HG02759 (cell line): ENCODE results near the gene SP9.
"Not testable (repeated sequence)": the region's sequence is repeated elsewhere in the genome, so short reads cannot be mapped to it uniquely, and the experiment has no call there.

Source experiments
- ATAC-seq: cut with Tn5 transposase; IDR thresholded peaks from one replicate; pipeline ENCODE4 v1.9.1; 2021; ENCODE audit warnings: mild to moderate bottlenecking, moderate library complexity; ENCODE audit not compliant: unreplicated experiment

Gene SP9

DNA sequence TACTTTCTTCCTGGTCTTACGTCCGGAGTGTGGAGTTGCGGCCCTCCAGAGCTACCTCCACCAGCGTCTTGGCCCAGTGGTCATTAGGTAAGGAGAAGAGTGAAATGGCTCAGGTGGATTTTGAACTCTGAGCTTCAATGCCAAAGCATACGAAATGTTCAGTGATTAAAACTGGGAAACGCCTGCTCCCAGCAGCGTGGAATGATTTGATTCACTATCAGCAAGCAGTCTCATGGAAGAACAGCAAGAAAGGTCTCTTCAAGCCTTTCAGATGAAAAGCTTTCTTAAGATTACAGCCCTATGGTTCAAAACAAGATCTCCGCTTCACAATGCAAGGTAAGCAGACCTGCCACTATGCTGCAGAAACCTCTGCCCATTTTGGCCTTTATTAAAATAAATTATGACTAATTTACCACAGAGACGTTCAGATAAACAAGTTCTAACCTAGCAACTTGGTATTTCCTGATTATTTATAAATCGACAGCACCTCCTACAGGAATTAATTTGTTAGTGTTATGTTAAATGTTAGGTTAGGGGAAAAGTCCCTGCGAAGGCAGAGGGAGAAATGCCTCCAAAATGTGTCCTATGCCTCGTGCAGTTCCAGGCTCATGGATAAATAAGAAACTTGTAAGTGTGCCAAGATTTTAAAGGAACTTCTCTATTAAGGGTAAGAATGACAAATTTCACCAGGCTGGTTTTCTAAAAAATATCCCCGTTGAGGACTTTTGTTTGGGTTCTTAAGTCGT, 10.1 kb downstream of the SP9 start:
- no peak for ATAC-seq

DNA sequence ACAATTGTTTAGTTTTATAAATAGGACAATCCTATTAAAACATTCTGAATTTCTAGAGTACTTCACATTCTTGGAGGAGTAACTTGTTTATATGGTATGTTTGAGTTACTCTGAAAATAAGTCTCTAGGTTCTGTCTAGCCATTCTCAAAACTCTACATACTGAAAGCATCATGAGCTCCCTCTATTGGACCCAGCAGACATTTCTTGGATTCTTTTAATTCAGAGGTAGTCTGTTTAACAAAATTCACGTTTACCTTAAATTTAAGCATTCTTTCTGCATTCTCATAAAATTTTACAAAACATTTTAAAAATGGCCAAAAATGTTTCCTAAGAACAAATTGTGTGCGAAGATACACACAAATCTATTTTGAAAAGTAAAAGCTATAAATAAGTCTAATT, 15.3 kb downstream of the SP9 start:
- no peak for ATAC-seq

DNA sequence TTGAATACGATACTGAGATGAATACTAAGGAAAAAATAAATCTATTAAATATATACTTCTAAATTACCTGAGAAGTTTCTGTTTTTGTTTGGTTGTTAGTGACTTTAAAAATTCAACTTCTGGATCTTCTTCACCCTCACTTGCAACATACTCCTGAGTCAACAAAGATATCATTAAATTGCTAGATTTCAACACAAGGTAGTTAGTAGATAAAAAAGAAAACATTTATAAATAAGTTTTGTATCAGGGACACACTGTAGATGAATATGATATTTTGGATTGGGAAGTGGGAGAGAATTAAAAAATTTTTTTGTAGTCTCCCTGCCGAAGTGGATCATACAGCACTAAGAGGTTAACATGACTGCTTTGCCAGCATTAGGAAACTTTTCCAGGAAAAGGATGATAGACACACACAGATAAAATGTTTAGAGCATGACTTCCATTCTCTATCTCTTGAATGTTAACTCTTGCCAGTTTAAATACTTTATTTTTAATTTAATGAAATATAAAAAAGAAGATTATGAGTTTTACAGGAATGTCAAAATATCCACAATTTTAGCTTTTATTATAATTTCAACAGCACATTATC, 15.9 kb downstream of the SP9 start:
- ATAC-seq = no peak

DNA sequence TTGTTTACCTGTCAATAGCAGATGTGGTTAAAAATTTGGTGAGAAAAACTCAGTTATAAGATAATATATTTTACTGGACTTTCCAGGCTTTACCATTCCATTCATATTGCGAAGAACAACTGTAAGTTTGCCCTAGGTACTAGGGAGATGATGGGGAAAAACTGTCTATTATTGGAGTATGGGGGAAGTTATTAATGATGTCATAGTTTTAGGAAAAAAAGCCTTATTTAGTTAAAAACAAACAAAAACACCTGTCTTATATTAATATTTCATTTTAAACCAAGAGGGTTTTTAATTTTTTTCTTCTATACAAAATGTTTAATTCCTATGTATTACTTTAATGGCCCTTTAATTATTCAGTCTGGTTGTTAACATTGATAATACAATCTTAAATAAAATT, 18.2 kb downstream of the SP9 start:
- no peak for ATAC-seq

DNA sequence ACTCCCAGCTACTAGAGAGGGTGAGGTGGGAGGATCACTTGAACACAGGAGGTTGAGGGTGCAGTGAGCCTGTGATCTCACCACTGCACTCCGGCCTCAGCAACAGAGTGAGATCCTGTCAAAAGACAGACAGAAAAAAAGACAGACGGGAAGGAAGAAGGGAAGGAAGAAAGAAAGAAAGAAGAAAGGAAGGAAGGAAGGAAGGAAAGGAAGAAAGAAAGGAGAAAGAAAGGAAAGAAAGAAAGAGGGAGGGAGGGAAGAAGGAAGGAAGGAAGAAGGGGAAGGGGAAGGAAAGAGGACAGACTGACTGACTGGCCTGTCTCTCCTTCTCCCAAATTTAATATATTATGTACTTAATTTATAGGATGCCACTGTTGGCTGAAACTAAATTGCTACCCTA, 21.6 kb downstream of the SP9 start:
- no peak for ATAC-seq

DNA sequence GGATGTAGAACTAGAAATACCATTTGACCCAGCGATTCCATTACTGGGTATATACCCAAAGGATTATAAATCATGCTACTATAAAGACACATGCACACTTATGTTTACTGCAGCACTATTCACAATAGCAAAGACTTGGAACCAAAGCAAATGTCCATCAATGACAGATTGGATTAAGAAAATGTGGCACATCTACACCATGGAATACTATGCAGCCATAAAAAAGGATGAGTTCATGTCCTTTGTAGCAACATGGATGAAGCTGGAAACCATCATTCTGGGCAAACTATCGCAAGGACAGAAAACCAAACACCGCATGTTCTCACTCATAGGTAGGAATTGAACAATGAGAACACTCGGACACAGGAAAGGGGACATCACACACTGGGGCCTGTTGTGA, 24.9 kb downstream of the SP9 start:
- ATAC-seq = not testable (repeated sequence)

DNA sequence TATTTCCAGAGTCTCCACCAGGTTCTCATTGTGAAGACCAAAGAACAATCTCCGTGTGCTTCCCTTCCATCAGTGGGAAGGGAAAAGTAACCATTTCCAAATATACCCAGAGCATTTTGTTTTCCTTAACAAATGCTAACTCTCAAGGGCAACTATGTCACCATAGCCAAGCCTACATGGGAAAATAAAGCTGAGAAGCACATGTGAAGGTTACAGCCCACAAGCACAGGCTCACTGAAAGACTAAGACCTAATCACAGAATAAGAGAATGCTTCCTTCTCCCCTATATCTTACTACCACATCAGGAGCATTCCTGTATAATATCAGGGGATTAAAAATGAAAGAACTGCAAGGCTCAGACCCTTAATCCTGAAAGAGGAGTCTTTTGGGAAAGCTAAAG, 28.2 kb downstream of the SP9 start:
- ATAC-seq = no peak

DNA sequence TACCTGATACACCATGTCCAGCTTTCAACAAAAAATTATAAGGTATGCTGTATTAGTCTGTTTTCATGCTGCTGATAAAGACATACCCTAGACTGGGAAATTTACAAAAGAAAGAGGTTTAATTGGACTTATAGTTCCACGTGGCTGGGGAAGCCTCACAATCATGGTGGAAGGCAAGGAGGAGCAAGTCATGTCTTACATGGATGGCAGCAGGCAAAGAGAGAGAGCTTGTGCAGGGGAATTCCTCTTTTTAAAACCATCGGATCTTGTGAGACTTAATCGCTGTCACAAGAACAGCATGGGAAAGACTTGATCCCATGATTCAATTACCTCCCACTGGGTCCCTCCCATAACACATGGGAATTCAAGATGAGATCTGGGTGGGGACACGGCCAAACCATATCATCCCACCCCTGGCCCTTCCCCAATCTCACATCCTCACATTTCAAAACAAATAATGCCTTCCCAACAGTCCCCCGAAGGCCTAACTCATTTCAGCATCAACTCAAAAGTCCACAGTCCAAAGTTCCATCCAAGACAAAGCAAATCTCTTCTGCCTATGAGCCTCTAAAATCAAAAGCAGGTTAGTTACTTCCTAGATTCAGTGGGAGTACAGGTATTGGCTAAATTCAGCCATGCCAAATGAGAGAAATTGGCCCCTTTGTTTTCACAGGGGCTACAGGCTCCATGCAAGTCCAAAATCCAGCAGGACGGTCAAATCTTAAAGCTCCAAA, 28.9 kb downstream of the SP9 start:
- not testable (repeated sequence) for ATAC-seq

DNA sequence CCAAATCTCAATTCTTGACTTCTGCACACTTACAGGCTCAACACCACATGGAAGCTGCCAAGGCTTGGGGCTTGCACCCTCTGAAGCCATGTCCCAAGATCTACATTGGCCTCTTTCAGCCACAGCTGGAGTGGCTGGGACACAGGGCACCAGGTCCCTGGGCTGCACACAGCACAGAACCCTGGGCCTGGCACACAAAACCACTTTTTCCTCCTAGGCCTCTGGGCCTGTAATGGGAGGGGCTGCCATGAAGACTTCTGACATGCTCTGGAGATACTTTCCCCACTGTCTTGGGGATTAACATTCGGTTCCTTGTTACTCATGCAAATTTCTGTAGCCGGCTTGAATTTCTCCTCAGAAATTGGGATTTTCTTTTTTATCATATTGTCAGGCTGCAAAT, 29.9 kb downstream of the SP9 start:
- ATAC-seq = no peak

DNA sequence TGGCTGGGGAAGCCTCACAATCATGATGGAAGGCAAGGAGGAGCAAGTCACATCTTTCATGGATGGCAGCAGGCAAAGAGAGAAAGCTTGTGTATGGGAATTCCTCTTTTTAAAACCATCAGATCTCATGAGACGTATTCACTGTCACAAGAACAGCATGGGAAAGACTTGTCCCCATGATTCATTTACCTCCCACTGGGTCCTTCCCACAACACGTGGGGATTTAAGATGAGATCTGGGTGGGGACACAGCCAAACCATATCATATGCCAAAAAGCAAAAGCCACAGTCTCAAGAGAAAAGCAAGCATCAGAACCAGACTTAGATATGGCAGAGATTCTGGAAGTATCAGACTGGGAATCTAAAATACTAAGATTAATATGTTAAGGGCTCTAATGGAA, 30.8 kb downstream of the SP9 start:
- no peak for ATAC-seq

DNA sequence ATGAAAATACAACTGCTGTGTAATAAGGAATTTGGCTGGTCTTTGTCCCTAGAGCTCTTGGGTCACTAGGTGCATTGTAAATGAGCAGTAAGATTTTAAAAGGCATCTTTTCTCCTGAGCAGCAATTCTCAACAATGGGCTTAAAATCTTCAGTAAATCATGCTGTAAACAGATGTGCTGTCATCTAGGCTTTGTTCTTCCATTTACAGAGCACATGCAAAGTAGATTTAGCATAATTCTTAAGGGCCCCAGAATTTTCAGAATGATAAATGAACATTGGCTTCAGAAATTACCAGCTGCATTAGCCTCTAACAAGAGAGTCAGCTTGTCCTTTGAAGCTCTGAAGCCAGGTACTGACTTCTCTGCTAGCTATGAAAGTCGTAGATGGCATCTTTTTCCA, 33.9 kb downstream of the SP9 start:
- no peak for ATAC-seq

DNA sequence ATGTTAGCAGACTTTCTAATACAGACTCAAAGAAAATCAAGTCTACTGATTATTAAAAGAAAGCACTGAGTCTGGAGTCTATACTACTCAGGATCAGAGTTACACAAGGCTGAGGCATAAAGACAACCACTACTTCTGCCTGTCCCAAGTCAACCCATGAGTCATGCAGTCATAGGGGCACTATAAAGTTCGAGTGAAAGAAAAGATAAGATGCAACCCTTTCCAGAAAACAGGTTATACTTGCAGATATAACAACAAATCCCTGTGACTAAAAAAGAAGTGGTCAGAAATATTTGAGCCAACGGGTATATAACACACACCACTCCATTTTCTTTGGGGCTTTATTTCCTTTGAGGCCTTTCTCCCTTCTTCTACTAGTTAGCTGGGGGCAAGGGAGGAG, 42.2 kb downstream of the SP9 start:
- ATAC-seq = no peak

DNA sequence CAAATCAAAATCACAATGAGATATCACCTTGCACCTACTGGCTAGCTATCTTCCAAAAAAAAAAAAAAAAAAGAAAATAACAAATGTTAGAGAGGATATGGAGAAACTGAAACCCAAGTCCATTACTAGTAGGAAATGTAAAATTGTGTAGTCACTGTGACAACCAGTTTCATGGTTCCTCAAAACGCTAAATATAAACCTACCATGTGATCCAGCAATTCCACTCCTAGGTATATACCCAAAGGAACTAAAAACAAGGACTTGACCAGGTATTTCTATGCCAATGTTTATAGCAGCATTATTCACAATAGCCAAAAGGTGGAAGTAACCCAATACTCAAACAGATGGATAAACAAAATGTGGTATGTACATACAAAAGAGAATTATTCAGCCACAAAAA, 49.0 kb downstream of the SP9 start:
- ATAC-seq = no peak

DNA sequence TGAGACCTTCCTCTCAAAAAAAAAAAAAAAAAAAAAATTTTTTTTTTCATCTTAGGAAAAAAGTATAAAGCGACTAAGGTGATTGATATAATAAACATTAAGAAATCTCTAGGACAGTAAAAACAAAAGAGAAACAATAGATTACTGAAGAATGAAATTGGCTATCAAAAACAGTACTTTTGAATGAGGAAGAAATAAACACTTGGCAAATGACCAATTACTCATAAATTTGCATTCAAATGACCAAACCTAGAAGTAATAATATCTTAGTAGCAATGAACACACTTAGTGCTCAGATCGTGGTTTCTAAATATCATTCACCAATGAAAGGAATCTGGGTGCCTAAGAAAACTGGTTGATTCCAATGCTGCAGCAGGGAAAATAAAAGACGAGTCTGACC, 50.4 kb downstream of the SP9 start:
- ATAC-seq = no peak
